Thymus (tissue), 11 donors: Measurements from ENCODE around the gene R3HDM4. TPM values are rescaled to one million over a fixed set of nuclear protein-coding genes. Genes with fewer than 3 reads are reported as not detected.
"Not testable (repeated sequence)": the region's sequence is repeated elsewhere in the genome, so short reads cannot be mapped to it uniquely, and the experiment has no call there.

Experiments used
- DNase-seq, 9 donors: peaks; one replicate each; pipeline ENCODE4 v3.0.0-alpha.2; 2013; ENCODE audit warnings: low spot score in 9 of 9, low read depth in 6 of 9, missing footprints in 1 of 9
- H3K27ac ChIP-seq, 2 donors: one replicate each; pipeline ENCODE4 v1.5.1; 2013; ENCODE audit warnings: control low read depth in 1 of 2, low read depth in 1 of 2, low read length in 1 of 2, mild to moderate bottlenecking in 1 of 2, moderate library complexity in 1 of 2
- H3K27me3 ChIP-seq, 2 donors: one replicate each; pipeline ENCODE4 v1.5.1; 2013; ENCODE audit warnings: low read length in 1 of 2; ENCODE audit not compliant: control insufficient read depth in 2 of 2, insufficient read depth in 1 of 2
- H3K36me3 ChIP-seq, 2 donors: one replicate each; pipeline ENCODE4 v1.5.1; 2013; ENCODE audit warnings: low read length in 1 of 2, mild to moderate bottlenecking in 1 of 2, moderate library complexity in 1 of 2; ENCODE audit not compliant: control insufficient read depth in 2 of 2, insufficient read depth in 2 of 2
- H3K4me1 ChIP-seq, 2 donors: one replicate each; pipeline ENCODE4 v1.5.1; 2013; ENCODE audit warnings: low read length in 2 of 2; ENCODE audit not compliant: control insufficient read depth in 2 of 2, insufficient read depth in 2 of 2
- H3K4me3 ChIP-seq, 2 donors: one replicate each; pipeline ENCODE4 v1.5.1; 2013; ENCODE audit warnings: low read length in 2 of 2, control low read depth in 1 of 2, mild to moderate bottlenecking in 1 of 2
- H3K9me3 ChIP-seq, 2 donors: one replicate each; pipeline ENCODE4 v1.5.1; 2013; ENCODE audit warnings: low read length in 1 of 2, mild to moderate bottlenecking in 1 of 2; ENCODE audit not compliant: control insufficient read depth in 2 of 2, insufficient read depth in 1 of 2
- WGBS: extraction: QIAGEN DNeasy Blood & Tissue Kit; methylation state at CpG from one replicate; pipeline ENCODE4 v1.1.7; 2013; 5-methylcytosine and 5-hydroxymethylcytosine counted together
- polyA plus RNA-seq: library from polyadenylated mRNA; stranded (reverse); fragments of 200-250 nt; gene quantifications from one replicate; pipeline ENCODE4 v1.2.3, GENCODE V29; 2013
- total RNA-seq: library from RNA; stranded (reverse); fragments of 120-200 nt; gene quantifications from one replicate; pipeline ENCODE4 v1.2.4, GENCODE V29; 2013
- donor health status: healthy.

Gene R3HDM4
- total and polyA plus RNA-seq, 2 donors = 25.7 to 102 TPM

DNA sequence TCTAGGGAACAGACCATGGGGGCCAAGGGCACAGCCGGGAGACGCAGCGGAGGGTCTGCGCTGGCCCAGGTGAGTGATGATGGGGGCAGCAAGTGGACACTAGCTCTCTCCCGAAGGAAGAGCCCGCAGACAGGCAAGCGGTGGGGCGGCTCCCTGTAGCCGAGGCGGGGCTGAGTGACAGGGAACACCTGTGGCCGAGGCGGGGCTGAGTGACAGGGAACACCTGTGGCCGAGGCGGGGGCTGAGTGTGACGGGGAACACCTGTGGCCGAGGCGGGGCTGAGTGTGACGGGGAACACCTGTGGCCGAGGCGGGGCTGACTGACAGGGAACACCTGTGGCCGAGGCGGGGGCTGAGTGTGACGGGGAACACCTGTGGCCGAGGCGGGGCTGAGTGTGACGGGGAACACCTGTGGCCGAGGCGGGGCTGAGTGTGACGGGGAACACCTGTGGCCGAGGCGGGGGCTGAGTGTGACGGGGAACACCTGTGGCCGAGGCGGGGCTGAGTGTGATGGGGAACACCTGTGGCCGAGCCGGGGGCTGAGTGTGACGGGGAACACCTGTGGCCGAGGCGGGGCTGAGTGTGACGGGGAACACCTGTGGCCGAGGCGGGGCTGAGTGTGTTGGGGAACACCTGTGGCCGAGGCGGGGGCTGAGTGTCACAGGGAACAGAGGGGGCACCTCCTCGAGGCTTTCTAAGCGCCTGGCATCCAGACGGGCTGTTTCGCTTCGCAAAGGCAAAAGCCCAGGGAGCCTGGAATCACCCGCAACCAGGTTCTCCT, 21.4 kb downstream of the R3HDM4 start:
- H3K9me3 ChIP-seq, DNase-seq, H3K27me3 ChIP-seq: not testable (repeated sequence)
- 89% methylated on average over 45 of the region's 50 CpGs for WGBS
- peaks cover 23 to 25% of the 10 kb centered on the region in 2 donors for H3K36me3 ChIP-seq
- peak overlapping the region; percentile 46 to 97 for H3K4me3 ChIP-seq
- H3K4me1 ChIP-seq = peaks cover 2 to 13% of the 10 kb centered on the region in 2 donors
- peak overlapping the region in 1 of 2 donors; percentile 28 for H3K27ac ChIP-seq

- WGBS = 98% methylated on average over 18 of the region's 18 CpGs
- peaks cover 2 to 13% of the 10 kb centered on the region in 2 donors for H3K4me1 ChIP-seq
Observed at GRCh38 chr19:890831-891230, 22.2 kb downstream of the R3HDM4 start.

GRCh38 chr19:889662-890295, 23.2 kb downstream of the R3HDM4 start:
- Histone ChIP-seq H3K27ac (no peak overlapping the region), H3K4me1 (peaks cover 2 to 13% of the 10 kb centered on the region in 2 donors), H3K36me3 (peaks cover 30 to 37% of the 10 kb centered on the region in 2 donors), H3K27me3 (no peaks in the 10 kb centered on the region), H3K4me3 (no peak overlapping the region), H3K9me3 (peaks cover 0 to 6% of the 10 kb centered on the region in 2 donors)
- WGBS = 98% methylated on average over 26 of the region's 26 CpGs
- no peak for DNase-seq

More at GRCh38 chr19:890831-891230, 22.2 kb downstream of the R3HDM4 start:
- Histone ChIP-seq H3K36me3 (peaks cover 24 to 29% of the 10 kb centered on the region in 2 donors), H3K27me3 (no peaks in the 10 kb centered on the region), H3K27ac (no peak overlapping the region), H3K9me3 (peaks cover 0 to 6% of the 10 kb centered on the region in 2 donors), H3K4me3 (no peak overlapping the region)
- DNase-seq = no peak

DNA sequence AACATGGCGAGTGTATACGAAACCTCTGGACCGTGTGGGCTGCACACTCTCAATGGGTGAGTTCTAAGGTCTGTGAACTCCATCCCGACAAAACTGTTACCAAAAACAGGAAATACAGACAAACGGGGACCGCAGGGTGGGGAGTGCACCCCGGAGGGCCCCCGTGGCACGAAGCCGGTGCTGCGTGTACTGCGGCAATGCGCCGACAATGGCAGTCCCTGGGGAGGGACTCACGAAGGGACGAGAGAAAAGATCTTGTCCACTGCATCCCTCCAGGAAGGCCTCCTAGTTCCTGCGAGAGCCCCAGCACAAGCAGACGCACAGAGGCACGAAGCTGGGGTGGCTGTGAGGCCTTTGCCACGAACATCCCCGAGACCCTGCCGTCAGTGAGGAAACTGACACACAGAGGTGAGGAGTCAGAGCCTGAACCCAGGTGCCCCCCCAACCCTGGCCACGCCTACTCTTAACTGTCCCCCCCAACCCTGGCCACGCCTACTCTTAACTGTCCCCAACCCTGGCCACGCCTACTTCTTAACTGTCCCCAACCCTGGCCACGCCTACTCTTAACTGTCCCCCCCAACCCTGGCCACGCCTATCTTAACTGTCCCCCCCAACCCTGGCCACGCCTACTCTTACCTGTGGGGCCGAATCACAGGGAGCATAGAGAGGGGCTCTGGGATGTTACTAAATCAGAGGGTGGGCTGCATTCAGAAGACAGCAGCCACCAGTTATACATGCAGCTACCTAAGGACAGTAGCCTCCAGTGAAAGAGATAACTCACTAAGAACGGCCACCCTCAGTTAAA, 24.2 kb downstream of the R3HDM4 start:
- Histone ChIP-seq H3K9me3 (peaks cover 0 to 6% of the 10 kb centered on the region in 2 donors), H3K4me3 (no peak overlapping the region), H3K27me3 (no peaks in the 10 kb centered on the region), H3K4me1 (peaks cover 2 to 12% of the 10 kb centered on the region in 2 donors), H3K36me3 (peaks cover 36 to 45% of the 10 kb centered on the region in 2 donors), H3K27ac (no peak overlapping the region)
- 98% methylated on average over 30 of the region's 30 CpGs for WGBS
- no peak for DNase-seq

DNA sequence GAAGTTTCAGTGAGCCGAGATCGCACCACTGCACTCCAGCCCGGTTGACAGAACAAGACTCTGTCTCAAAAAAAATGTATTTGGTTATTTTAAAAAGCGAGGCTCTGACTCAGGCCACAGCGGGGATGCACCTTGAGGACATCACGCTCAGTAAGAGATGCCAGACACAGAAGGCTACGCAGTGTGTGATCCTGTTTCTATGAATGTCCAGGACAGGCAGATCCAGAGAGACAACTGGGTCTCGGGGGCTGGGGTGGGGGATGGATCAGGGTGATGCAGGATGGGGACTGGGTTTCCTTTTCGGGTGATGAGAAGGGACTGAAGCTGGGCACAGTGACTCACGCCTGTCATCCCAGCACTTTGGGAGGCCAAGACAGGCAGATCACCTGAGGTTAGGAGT, 25.4 kb downstream of the R3HDM4 start:
- no peak for DNase-seq
- H3K27me3 ChIP-seq = no peaks in the 10 kb centered on the region
- H3K9me3 ChIP-seq = peaks cover 0 to 6% of the 10 kb centered on the region in 2 donors
- WGBS = 98% methylated on average over 10 of the region's 10 CpGs
- no peak overlapping the region for H3K27ac ChIP-seq
- peaks cover 2 to 7% of the 10 kb centered on the region in 2 donors for H3K4me1 ChIP-seq
- no peak overlapping the region for H3K4me3 ChIP-seq
- peaks cover 43 to 57% of the 10 kb centered on the region in 2 donors for H3K36me3 ChIP-seq

- Histone ChIP-seq H3K4me1 (peaks cover under 1 to 3% of the 10 kb centered on the region in 2 donors), H3K27ac (no peak overlapping the region), H3K27me3 (no peaks in the 10 kb centered on the region), H3K36me3 (peaks cover 44 to 61% of the 10 kb centered on the region in 2 donors), H3K9me3 (peaks cover 0 to 4% of the 10 kb centered on the region in 2 donors), H3K4me3 (no peak overlapping the region)
- no peak for DNase-seq
- WGBS = 94% methylated on average over 16 of the region's 16 CpGs
Observed at GRCh38 chr19:887072-887471, 25.9 kb downstream of the R3HDM4 start.

DNA sequence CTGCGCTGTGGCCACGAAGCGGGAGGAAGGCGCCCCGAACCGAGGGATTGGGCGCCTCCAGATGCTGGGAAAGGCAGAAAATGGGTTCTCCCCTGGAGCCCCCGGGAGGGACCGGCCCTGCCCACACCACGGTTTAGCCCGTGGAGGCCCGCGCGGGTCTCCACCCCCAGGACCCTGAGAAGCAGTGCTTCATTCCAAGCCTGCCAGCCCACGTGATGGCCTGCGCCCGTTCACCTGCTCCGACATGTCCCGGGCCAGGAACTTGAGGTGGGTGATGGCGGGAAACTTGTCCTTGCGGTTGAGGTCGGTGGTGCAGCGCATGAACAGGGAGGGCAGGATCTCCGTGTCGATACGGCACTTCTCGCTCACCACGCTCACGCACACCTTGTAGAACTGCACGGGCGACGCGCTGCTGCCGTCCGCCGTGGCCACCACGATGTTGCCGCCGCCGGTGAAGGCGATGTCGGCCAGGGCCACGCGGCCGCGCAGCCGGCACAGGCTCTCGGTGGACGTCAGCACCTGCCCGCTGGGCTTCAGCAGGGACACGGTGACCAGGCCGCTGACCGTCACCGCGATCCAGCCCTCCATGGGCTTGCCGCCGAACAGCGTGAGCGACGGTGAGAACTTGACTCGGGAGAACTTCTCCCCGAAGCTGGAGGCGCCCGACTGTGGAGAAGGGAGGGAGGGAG, 27.3 kb downstream of the R3HDM4 start:
- Histone ChIP-seq H3K27ac (no peak overlapping the region), H3K4me3 (no peak overlapping the region), H3K36me3 (peaks cover 56 to 73% of the 10 kb centered on the region in 2 donors), H3K4me1 (no peaks in the 10 kb centered on the region), H3K27me3 (no peaks in the 10 kb centered on the region), H3K9me3 (no peaks in the 10 kb centered on the region)
- DNase-seq = no peak
- 98% methylated on average over 64 of the region's 64 CpGs for WGBS

- peaks cover 49 to 72% of the 10 kb centered on the region in 2 donors for H3K36me3 ChIP-seq
- no peaks in the 10 kb centered on the region for H3K4me1 ChIP-seq
- no peaks in the 10 kb centered on the region for H3K27me3 ChIP-seq
- H3K4me3 ChIP-seq = no peak overlapping the region
- WGBS = 97% methylated on average over 51 of the region's 51 CpGs
- no peak overlapping the region for H3K27ac ChIP-seq
- H3K9me3 ChIP-seq = no peaks in the 10 kb centered on the region
- DNase-seq = no peak
Observed at GRCh38 chr19:884420-885211, 28.4 kb downstream of the R3HDM4 start.
